ENCODE measurements around the gene GOLGA6L6. TPM values are rescaled to one million over a fixed set of nuclear protein-coding genes. Genes with fewer than 3 reads are reported as not detected.
"Not testable (repeated sequence)": the region's sequence is repeated elsewhere in the genome, so short reads cannot be mapped to it uniquely, and the experiment has no call there.

The GOLGA6L6 gene
- polyA plus RNA-seq: under 1 TPM in 1 of 3 donors, not detected in 2; 0.11 TPM

DNA sequence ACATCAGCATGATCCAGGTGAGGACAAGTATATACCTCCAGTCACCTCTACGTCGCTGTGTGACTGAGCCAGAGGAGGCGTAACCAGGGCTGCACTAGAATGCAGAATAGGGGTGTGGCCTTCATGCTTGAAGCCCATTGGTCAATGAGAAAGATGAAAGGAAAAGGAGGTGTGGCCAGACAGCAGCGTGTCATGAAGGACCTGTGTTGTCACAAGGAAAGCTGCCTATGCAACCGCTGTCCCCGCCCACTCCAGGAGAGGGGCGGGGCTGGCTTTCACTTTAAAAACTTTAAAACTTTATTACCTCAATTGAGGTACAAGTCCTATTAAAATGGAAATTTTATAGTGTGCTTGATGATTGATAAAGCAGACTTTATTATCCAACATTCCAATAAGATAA, at the start of gene GOLGA6L6:
GOLGA6L6 (minus strand) TSS at position 101 of the 400 bp plus-strand sequence; CDS start at position 10, 91 bp downstream.
- 80 to 85% (median 84%) methylated on average over 4 of the region's 7 CpGs for WGBS, 3 donors
- not testable (repeated sequence) for H3K27ac ChIP-seq (ENCODE audit: low read depth, low read length)

- H3K27ac ChIP-seq (ENCODE audit: low read depth, low read length): not testable (repeated sequence)
- WGBS, 3 donors: no CpG with 5 or more reads among the region's 2 CpGs
Observed at GRCh38 chr15:20590069-20590468, 48.5 kb upstream of the GOLGA6L6 start.

GRCh38 chr15:20586821-20587220, 45.2 kb upstream of the GOLGA6L6 start:
- not testable (repeated sequence) for H3K27ac ChIP-seq (ENCODE audit: low read depth, low read length)
- 69 to 96% (median 82%) methylated on average over 2 of the region's 3 CpGs for WGBS, 3 donors

GRCh38 chr15:20582726-20583115, 41.1 kb upstream of the GOLGA6L6 start:
- not testable (repeated sequence) for H3K27ac ChIP-seq (ENCODE audit: low read depth, low read length)
- WGBS, 3 donors: 56 to 77% (median 75%) methylated on average over 7 of the region's 18 CpGs

DNA sequence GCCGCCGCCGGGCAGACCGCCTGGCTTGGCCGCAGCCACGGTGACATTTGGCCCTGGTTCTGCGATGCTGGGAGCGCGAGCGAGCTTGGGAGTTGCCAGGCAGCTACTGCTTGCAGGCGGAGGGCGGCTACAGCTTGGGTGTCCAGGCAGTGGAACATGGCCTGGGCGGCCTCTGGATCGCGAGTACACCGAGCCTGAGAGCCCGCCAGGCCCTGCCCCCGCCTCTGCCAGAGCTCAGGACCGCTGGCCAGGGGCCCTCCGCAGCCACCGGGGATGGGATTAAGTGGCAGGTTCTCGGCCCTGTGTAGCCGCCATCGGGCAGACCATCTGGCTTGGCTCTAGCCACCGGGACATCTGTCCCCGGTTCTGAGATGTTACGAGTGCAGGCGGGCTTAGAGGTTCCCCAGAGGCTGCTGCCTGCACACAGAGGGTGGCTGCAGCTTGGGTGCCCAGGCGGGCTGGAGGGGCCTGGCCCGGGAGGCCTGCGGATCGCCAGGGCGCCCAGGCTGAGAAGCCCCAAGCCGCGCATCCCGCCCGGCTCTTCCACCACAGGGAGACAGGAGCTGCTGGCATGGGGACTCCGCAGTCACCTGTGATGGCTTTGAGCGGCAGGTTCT, 40.6 kb upstream of the GOLGA6L6 start:
- H3K27ac ChIP-seq (ENCODE audit: low read depth, low read length): not testable (repeated sequence)
- WGBS, 3 donors: 53 to 87% (median 84%) methylated on average over 6 to 10 of the region's 39 CpGs

DNA sequence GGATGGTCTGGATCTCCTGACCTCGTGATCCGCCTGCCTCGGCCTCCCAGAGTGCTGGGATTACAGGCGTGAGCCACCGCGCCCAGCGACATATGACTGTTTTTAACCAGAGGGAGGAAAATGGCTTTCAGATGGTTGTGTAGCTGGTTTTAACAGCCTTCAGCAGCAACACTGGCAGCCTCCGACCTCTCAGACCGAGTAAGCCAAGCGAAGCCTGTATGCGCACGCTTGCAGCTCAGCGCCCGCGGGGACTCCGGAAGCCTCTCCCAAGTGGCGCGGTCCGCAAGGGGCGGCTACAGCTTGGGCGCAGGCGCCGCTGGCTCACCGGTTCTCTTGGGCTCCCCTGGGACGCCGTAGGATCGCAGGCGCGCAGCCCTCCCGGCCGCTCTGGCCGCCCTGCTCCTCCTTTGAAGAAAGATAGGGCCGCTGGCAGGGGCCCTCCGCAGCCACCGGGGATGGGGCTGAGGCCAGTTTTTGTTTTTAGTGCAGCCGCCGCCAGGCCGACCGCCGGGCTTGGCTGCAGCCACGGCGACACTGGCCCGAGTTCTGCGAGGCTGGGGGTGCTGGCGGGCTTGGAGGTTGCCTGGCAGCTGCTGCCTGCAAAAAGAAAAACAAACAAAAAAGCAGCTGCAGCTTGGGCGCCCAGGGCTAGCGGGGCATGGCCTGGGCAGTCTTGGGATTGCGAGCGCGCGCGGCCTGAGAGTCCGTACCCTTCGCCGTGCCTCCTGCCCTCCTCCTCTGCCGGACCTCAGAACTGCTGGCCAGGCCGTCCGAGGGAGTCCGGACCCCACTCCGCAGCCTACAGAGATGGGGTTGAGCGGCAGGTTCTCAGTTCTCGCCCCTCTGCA, 39.9 kb upstream of the GOLGA6L6 start:
- H3K27ac ChIP-seq (ENCODE audit: low read depth, low read length): not testable (repeated sequence)
- WGBS, 3 donors: 71 to 89% (median 87%) methylated on average over 9 to 15 of the region's 62 CpGs

- 84 to 93% (median 88%) methylated on average over 10 to 11 of the region's 14 CpGs for WGBS, 3 donors
- H3K27ac ChIP-seq (ENCODE audit: low read depth, low read length): not testable (repeated sequence)
Observed at GRCh38 chr15:20579662-20580061, 38.1 kb upstream of the GOLGA6L6 start.

DNA sequence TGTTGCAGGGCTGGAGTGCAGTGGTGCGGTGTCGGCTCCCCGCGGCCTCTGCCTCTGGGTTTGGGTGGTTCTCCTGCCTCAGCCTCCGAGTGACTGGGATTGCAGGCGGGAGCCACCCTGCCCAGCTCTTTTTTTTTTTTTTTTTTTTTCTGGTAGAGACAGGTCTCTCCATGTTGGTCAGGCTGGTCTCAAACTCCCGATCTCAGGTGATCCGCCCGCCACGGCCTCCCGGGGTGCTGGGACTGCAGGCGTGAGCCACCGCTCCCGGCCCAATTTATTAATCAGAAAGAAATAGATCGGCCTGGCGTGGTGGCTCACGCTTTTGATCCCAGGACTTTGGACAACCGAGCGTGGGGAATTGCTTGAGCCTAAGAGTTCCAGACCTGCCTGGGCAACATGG, 9.7 kb upstream of the GOLGA6L6 start:
- 88 to 90% (median 90%) methylated on average over 2 to 7 of the region's 19 CpGs for WGBS, 3 donors
- H3K27ac ChIP-seq (ENCODE audit: low read depth, low read length): not testable (repeated sequence)

- WGBS, 3 donors: 14 to 58% (median 28%) methylated on average over 3 to 14 of the region's 87 CpGs
Observed at GRCh38 chr15:20505926-20506658, 35.5 kb downstream of the GOLGA6L6 start.

GRCh38 chr15:20502839-20503238, 38.8 kb downstream of the GOLGA6L6 start:
- no CpG with 5 or more reads among the region's 3 CpGs for WGBS, 3 donors
- not testable (repeated sequence) for H3K27ac ChIP-seq (ENCODE audit: low read depth, low read length)

More at GRCh38 chr15:20505926-20506658, 35.5 kb downstream of the GOLGA6L6 start:
- not testable (repeated sequence) for H3K27ac ChIP-seq (ENCODE audit: low read depth, low read length)

DNA sequence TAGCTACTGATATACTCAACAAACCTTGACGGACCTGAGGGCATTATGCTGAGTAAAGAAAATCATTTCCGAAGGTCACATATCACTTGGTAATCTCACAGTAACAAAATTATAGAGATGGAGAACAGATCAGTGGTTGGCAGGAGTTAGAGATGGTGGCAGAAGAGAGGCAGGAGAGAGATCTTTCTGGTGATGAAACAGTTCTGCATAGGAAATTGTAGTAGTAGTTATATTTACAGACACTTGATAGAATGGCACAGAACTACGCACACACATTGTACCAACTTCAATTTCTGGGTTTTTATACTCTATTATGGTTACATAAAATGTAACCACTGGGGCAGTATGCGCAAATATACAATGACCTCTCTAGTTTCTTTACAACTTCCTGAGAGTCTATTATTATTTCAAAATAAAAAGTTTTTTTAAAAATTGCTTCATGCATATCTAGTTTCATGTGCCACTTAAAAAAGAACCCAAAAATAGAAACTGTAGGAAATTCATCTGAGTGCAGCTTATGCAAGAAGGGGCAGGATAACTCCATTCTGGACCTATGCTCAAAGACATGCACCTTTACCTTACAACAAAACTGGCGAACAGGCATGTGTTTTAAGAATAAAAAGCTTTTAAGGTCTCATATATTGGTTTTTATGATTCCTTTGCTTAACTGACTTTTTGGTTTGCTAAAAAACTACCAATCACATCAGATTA, 39.9 kb downstream of the GOLGA6L6 start:
- not testable (repeated sequence) for H3K27ac ChIP-seq (ENCODE audit: low read depth, low read length)
- no CpG with 5 or more reads among the region's 5 CpGs for WGBS, 3 donors

- 73 to 89% (median 82%) methylated on average over 4 to 6 of the region's 9 CpGs for WGBS, 3 donors
- H3K27ac ChIP-seq (ENCODE audit: low read depth, low read length): not testable (repeated sequence)
Observed at GRCh38 chr15:20497781-20498180, 43.8 kb downstream of the GOLGA6L6 start.

DNA sequence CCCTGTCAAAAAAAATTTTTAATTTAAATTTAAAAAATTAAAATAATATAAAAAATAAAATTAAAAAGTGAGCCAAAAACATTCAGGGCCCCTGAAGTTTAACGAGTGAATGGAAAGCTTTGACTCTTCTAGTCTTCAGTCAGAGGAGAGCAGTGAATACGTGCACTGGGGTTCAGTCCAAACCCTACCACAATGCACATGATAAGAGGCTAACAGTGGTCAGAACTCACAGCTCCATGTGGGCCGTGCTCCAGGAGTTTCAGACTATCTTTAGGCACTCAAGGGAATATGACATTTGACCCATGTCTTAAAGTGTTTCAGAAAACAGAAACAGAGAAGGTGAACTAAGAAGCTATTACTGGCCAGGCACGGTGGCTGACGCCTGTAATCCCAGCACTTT, 48.6 kb downstream of the GOLGA6L6 start:
- H3K27ac ChIP-seq (ENCODE audit: low read depth, low read length): not testable (repeated sequence)
- WGBS, 3 donors: 53 to 79% (median 71%) methylated on average over 1 to 2 of the region's 5 CpGs

- not testable (repeated sequence) for H3K27ac ChIP-seq (ENCODE audit: low read depth, low read length)
- WGBS, 3 donors: 71 to 93% (median 88%) methylated on average over 1 to 2 of the region's 4 CpGs
Observed at GRCh38 chr15:20492598-20492997, 49.0 kb downstream of the GOLGA6L6 start.

DNA sequence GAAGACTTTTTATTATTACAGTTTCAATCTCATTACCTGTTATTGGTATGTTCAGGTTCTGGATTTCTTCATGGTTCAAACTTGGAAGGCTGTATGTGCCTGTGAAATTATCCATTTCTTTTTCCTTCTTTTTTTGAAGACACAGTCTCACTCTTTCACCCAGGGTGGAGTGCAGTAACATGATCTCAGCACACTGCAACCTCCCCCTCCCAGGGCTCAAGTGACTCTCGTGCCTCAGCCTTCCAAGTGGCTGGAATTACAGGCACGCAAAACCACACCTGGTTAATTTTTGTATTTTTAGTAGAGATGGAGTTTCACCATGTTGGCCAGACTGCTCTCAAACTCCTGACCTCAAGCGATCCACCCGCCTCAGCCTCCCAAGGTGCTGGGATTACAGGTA, 52.3 kb downstream of the GOLGA6L6 start:
- H3K27ac ChIP-seq (ENCODE audit: low read depth, low read length): not testable (repeated sequence)
- WGBS, 3 donors: 78 to 90% (median 84%) methylated on average over 3 of the region's 4 CpGs
